ENCODE results near the gene PRKD3.

GRCh38 chr2:37283207-37283606, 41.4 kb downstream of the PRKD3 start:
- no peak for TF ChIP-seq CTCF (IDR thresholded peaks at IDR 0.05)
- TF ChIP-seq POLR2AphosphoS5 (IDR thresholded peaks at IDR 0.05; ENCODE audit: insufficient read depth in 1 of 2, low read depth in 1 of 2) = no peak

Measured in vagina (tissue), 2 donors.